HG03066 (cell line): ENCODE measurements around the gene NELL1.

ENCODE experiments used
- ATAC-seq: cut with Tn5 transposase; IDR thresholded peaks from one replicate; pipeline ENCODE4 v1.9.1; 2021; ENCODE audit warnings: low read depth; ENCODE audit not compliant: unreplicated experiment

The NELL1 gene

DNA sequence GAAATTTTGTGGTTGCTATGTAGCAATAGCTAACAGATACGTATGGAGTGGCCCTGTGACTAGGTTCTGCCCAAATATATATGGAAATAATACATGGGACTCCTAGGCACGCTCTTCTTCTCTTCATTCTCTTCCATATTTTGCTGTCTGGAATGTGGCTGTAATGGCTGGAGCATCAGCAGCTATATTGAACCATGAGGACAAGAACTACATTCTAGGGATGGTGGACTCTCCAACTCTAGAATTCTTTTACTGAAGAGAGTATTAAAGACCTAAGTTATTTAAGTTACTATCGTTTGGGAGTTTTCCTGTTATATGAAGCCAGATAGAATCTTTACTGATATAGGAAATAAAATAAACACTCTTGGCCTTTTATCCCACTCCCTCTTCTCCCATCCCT lies 7.5 kb upstream of the NELL1 start:
- ATAC-seq, result no peak

DNA sequence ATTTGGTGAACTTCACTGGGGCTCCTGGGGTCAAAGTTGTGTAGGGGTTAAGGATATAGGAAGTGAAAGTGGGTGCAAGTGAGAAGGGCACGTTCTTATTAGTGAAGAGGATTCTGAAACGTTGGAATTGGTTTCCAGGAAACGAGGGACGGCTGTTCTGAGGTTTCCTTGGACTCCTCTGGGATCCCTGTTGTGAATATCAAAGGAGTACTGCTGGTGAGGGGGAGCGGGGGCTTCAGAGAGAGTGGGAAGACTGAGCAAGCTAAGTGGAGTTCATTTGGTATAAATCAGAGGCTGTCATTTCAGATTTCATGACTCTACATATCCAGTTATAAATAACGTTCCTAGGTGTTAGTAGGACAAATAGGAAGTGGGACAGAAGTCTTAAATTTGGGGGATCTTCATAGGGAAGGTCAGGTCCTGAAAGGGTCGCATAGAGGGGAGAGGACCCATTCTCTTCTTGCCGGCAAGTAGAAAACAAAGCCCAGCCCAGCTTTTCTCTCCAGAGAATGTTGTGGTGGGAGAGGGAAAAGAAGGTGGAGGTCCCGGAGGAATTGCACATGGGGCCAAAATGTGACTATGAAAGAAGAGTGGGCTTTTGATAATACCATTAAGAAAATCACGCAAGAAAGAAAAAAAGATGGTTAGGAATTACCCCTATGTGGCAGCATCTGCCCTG lies 1.1 kb upstream of the NELL1 start:
- ATAC-seq, result no peak

DNA sequence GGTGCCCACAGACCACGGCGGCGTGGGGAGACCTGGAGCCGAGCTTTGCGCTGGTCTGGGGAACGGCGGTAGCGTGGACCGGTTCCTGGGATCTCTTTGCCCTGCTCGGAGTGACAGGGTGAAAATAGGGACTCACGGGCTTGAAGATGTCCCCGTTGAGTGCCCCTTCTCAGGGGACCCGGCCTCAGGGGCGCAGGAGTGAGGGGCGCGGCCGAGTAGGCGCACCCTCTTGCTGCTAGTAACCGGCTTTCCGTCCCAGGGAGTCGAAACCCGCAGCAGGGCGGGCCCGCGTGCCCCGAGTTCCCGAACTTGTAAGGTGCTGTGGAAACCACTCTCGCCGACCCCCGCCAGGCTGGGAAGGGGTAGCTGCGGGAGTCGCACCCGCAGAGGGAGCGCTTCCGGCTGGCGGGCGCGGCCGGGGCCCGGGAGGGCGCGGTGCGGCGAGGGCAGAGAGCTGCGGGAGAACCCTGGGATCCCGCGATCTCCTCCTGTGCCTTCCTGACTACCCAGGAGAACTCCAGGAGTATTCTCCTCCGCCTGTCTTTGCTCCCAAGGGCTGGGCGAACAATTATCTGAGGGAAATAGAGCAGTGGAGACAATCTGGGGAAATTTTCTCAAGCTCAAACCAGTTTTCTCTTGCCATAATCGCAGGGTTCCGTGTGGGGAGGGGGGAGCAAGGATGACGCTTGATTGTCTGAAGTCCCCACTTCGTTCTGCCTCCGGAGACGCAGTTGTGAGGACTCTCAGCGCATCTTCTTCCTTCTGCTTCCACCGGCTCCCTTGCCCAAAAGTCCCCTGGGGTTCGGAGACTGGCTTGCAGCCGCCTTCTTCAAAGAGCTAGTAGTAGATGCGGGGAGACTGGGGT lies 666 bp downstream of the NELL1 start:
- ATAC-seq, result no peak

DNA sequence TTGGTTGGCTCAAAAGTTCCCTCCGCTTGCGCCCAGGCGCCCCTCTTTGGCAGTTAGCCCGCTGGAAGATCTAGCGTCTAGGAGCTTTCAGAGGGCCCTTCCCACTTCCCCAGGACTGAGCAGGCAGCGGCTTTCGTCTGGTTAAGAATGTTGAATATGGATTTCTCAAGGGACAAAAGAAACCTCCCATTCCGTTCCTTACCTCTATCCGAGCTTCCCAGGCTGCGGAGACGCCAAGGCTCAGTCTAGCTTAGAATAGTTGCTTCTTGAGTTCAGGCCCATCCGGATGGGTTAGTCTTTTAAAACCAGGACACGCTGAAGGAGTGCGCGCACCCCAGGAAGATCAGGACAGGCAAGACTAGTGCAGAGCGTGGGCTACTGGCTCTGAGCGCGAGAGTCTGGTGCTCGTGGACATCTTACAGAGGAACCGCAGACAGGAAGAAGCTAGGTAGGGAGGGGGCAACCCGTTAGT lies 1.6 kb downstream of the NELL1 start:
- no peak for ATAC-seq

DNA sequence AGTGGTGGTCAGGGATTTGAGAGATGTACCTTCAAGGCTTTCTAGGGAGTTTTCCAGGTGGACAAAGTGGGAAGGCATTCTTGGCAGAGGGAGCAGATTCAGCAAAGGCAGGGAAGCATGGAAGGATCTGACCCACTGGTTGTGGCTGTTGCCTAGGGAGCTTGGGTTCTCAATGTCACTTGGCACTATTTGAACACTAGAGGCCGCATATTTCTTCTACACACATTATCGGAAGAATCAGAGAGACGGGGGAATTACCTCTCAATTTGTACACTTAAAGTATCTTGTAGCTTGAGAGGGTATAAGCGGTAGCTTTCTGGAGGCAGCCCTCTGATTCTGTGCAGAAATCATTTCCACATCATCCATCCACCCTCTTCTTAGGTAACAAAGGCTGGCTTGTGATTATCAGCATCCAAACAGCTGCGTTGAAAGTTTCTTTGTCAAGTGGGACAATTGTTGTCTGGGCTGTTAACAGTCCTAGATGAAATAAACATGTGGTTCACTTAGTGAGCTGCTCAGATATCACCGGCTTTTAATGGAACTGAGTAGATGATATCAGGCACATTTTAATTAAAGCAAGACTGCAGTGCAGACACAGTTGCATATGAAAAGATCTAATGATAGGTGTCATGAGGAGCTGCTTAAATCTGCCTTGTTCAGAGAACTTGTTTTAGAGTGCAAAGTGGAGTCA lies 2.6 kb downstream of the NELL1 start:
- ATAC-seq, result no peak

DNA sequence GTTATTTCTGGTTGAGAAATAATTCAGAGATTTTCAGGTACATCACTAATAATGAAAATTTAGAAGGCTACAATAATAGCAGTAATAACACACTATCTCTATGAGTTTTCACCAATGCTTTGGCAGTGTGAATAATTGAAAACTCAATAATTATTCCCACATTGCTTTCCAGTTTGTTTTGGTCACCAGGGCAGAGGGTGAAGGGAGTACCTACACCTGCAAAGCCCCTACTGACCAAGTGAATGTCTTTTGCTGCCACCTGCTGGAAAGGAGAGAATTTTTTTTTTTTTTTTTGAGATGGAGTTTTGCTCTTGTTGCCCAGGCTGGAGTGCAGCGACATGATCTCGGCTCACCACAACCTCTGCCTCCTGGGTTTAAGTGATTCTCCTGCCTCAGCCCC lies 3.2 kb downstream of the NELL1 start:
- no peak for ATAC-seq

DNA sequence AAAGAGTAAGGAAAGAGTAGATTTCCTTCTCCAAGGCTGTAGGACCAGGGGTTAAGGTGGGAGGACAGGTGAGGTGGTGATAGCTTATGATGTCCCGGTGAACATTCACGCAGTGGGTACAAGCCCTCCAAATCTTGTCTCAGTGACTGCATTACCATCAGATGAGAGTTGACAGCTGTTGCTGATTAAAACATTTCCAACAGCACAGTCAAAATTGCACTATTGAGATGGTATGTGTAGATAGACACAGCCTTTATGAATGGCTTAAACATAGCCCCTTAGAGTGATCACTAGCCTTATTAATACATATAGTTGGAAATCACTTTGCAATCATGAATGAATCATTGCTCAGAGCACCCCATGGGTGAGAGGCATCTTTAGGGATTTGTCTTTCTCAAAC lies 7.3 kb downstream of the NELL1 start:
- ATAC-seq, result no peak

DNA sequence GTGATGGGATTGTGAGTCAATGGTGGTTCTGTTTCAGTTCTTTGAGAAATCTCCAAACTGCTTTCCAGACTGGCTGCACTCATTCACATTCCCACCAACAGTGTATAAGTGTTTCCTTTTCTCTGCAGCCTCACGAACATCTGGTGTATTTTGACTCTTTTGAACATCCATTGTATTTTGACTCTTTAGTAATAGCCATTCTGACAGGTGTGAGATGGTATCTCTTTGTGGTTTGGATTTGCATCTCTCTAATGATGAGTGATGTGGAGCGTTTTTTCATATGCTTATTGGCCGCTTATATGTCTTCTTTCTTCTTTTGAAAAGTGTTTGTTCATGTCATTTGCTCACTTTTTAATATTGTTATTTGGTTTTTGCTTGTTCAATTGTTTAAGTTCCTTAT lies 19.4 kb downstream of the NELL1 start:
- ATAC-seq, result no peak

DNA sequence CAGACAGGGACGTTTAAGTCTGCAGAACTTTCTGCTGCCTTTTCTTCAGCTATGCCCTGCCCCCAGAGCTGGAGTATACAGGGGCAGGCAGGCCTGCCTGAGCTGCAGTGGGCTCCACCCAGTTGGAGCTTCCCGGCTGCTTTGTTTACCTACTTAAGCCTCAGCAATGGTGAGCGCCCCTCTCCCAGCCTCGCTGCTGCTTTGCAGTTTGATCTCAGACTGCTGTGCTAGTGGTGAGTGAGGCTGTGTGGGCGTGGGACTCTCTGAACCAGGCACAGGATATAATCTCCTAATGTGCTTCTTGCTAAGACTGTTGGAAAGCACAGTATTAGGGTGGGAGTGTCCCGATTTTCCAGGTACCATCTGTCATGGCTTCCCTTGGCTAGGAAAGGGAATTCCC lies 38.5 kb downstream of the NELL1 start:
- no peak for ATAC-seq

DNA sequence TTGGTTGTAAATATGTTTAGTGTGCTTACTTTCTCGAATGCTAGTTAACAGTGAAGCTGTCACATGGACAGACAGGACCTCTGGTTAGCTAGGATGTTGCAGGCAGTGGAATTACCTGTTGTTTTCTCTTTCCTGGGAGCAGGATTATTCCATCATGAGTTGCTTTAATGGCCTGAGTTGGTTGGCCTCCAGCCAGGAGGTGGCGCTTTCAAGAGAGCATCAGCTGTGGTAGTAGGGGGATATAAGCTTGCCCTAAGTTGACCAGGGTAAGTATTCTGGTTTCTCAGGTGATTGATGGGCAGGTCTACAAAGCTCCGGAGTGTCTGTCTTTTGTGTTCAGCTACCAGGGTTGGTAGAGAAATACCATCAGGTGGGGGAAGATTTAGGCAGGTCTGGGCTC lies 43.5 kb downstream of the NELL1 start:
- no peak for ATAC-seq

DNA sequence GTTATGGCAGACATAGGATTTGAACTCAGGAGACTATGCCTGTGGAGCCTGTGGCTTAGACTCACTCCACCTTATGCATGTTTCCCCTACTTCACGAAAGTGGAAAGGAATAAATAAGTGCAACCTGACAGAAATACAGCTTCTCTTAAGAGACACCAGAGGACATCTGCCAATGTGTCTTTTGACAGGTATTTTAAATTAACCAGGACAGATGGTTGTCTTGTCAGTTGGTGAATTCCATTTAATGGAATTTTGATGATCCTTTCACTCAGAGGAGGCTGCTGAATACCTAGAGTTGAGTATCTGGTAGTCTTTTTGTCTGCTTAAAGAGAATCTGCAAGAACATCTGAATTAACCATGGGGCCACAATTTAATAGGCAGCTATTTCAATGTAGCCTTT lies 46.1 kb downstream of the NELL1 start:
- ATAC-seq, result no peak

DNA sequence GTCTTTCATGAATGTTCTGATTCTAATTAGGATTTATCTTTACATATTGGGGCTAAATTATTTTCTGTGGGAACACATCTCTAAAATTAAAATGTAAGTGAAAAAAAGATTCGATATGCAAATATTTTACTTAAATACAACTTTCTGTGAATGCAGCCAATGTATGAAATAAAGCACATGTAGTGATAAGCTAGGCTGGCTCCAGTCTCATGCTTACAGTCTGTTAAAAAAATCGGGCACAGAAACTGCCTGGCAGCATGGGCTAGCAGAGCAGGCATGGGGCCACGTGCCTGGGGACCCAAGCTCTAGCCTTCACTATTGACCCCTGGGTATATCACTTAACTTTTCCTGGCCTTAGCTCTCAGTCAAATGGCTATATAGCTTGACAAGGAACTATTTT lies 46.5 kb downstream of the NELL1 start:
- ATAC-seq, result no peak

DNA sequence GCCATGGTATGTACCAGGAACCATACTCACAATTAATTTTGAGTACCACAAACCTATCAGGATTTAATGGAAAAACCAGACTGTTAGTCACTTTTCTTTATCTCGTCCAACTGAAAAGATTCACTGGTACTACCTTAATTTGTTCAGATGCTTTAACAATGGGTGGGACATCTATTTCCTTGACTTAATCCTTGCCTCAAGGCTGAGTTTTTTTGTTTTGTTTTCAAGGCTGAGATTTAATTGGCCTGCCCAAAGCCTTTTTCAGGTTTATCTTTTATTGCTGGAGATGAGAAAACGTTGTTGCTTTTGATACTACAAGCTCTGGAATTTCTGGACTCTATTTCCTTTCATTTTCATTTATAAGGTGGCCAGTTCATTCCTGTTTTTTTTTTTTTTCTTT lies 50.4 kb downstream of the NELL1 start:
- no peak for ATAC-seq

DNA sequence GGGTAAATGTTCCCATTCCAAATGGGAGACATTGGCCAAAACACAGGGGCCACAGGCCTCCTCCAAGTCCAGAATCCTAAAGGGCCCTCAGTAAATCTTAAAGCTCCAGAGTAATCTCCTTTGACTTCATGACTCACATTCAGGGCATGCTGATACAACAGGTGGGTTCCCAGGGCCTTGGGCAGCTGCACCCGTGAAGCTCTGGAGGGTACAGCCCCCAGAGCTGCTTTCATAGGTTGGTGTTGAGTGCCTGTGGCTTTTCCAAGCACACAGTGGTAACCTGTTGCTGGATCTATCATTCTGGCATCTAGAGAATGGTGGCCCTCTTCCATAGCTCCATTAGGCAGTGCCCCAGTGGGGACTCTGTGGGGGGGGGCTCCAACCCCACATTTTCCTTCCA lies 54.0 kb downstream of the NELL1 start:
- ATAC-seq, result no peak

DNA sequence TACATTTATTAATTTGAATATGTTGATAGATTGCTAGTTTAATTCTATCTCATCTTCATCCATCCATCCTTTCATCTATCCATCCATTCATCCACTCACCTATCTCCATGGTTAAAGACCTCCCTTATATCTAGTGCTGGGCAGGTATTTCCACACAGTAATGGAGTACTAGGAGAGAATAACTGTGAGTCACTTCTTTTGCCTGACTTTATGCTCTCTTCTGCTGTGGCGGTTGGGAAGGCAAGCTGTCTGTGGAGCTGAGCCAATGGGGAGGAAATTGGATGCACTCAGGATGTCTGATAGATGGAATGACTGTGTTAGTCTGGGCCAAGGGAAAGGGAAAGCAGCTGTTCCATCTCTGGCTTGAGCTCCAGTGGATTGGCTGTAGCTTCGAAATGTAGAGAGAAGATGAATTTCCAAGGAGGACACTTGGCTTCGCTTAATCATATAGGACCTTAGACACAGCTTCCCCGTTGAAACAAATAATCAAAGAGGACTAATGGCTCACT lies 60.3 kb downstream of the NELL1 start:
- no peak for ATAC-seq

DNA sequence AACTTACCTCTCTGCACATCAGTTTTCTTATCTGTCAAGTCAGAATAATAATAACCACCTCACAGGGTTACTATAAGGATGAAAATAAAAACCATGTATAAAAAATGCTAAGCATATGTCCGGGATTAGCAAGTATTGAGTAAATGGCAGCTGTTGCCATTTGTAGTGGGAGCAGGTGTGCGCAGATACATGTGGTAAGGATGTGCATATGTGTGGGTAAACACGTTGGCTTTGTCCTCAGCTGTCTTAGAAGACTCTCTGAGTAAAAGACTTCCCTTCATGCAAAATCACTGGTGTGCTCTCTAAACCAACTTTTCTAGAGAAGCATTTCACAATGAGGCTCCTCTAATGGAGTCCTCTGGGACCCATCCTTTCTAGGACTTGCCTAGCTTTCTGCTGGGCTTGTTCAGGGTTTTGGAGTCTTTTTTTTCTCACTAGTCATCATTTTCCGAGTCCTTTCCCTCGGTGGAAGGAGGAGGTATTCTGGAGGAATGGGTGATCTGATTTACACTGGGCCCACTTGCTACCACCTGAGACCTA lies 62.4 kb downstream of the NELL1 start:
- no peak for ATAC-seq

DNA sequence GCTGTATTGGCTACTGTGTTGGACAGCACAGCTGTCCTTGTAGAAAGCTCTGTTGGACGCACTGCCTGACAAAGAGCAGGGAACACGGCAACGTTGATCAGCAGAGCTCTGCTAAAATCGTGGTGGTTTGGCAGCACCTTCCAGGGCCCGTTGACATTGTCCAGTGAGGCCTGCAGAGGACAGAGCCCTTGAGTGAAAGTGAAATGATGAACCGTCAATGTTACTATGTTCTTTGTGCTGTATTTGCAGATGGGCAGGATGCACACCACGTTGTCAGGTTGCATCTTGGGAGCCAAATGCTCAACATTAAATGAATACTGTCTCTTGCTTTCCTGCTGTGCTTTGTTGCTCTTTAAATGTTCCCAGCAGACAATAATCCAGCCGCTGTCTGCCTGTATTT lies 69.7 kb downstream of the NELL1 start:
- no peak for ATAC-seq

DNA sequence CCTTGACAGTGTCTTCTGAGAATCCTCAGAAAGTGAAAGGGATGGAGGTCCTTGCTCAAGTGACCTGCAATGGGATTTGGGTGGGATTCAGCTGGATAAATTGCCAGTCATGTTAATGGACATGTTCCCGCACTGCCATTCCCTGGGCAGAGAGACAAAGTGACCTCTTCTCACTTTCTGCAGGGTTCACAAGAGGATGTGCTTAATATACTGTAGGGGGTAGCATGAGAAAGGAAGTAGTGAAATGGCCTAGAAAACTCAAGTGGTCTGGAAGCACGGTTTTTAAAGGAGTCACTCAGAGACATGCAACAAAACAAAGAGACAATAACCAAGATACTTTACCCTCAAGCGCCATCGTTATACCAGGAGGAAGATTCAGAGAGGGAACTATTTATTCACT lies 70.2 kb downstream of the NELL1 start:
- ATAC-seq, result no peak

DNA sequence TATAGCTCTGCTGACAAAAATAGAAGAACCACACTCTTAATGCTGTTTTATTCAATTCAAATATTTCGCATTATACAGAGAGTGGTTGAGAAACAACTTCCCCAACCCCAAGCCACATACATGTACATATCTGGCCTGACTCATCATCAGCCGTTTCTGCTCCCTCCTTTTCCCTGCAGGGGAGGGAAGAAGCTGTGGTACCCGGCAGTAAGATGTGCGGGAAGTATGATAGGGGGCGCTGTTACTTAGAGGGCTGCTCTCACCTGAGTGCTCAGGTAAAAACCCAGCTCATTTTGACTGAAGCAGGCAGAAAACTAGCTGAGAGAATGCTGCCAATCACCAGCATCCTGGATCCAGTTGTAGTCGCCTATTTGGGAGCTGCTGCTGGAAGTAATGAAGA lies 85.5 kb downstream of the NELL1 start:
- no peak for ATAC-seq

DNA sequence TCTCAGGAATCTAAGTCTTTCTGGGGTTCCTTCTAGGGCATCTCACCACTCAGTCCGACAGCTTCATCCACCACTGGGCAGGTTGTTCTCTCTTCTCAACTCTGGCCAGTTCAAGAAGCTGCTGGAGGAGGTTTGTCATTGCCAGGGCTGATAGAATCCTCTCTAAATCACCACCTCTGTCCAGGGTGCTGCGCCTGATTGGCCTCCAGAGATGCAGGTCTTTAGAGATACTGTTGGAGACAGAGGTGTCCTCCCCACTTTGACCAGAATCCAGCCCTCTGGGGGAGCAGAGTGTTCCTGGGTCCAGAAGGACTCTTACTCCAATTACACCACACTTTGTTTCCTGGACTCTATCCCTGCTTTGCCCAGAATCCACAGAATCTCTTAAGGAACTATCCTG lies 90.2 kb downstream of the NELL1 start:
- ATAC-seq, result no peak

DNA sequence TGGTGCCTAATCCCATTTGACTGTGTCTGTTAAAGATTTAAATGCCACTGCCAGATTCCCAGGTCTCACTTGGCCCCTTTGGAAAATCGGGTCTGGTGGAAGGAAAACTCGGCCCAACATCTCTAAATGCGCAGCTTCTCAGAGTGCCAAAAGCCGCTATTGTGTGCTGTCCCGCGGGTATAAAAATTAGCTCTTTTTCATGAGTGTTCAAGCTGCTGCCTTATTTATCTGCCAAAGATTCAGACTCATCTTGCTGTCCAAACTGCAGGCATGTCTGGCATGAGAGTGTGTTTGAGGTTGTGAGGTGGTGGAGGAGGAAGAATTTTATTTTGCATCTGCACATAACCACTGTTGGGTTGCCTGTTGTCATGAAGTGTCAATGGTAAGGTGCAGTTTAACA lies 91.4 kb downstream of the NELL1 start:
- ATAC-seq, result no peak
